Endothelial cell of umbilical vein (primary cell): Measurements from ENCODE around the gene SIRT4.

ENCODE experiments used
- EZH2 ChIP-seq: IDR thresholded peaks from 2 replicates; pipeline ENCODE4 v1.6.1; 2012; ENCODE audit warnings: borderline replicate concordance, low read depth, mild to moderate bottlenecking, moderate library complexity, low read length, inconsistent platforms; ENCODE audit not compliant: severe bottlenecking
- POLR2A ChIP-seq: IDR thresholded peaks from 2 replicates; pipeline ENCODE4 v1.6.1; 2012; ENCODE audit warnings: low read depth, mild to moderate bottlenecking, control low read depth, low read length
- TF ChIP-seq, protein P1 (sequence below), 2 donors: IDR thresholded peaks; 1 replicate in 1 of 2; 2 replicates in 1 of 2; pipeline ENCODE4 v1.5.1; 2011; ENCODE audit warnings: low read length in 2 of 2, mild to moderate bottlenecking in 2 of 2, moderate library complexity in 2 of 2, control low read depth in 1 of 2, inconsistent platforms in 1 of 2, low read depth in 1 of 2; ENCODE audit not compliant: insufficient read depth in 1 of 2; ENCODE audit errors: extremely low read depth in 1 of 2

DNA sequence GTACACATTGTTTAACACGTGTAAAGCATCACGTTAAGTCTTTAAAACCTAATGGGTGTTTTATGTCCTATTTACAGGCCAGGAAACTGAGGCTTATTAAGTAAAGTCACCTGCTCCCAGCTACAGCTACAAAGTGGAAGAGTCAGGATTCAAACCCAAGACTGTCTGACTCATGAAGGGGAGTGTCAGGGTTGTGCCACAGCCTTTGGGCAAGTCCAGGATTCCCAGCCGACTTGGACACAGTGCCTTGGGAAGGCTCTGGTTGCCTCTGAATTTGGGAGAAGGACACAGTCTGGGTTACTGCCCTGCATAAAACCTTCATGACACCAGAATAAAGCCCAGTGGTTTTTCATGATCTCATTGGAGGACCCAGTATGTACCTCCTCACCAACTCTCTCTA, 17.7 kb upstream of the SIRT4 start:
- TF ChIP-seq, protein P1, sequence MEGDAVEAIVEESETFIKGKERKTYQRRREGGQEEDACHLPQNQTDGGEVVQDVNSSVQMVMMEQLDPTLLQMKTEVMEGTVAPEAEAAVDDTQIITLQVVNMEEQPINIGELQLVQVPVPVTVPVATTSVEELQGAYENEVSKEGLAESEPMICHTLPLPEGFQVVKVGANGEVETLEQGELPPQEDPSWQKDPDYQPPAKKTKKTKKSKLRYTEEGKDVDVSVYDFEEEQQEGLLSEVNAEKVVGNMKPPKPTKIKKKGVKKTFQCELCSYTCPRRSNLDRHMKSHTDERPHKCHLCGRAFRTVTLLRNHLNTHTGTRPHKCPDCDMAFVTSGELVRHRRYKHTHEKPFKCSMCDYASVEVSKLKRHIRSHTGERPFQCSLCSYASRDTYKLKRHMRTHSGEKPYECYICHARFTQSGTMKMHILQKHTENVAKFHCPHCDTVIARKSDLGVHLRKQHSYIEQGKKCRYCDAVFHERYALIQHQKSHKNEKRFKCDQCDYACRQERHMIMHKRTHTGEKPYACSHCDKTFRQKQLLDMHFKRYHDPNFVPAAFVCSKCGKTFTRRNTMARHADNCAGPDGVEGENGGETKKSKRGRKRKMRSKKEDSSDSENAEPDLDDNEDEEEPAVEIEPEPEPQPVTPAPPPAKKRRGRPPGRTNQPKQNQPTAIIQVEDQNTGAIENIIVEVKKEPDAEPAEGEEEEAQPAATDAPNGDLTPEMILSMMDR (IDR thresholded peaks at IDR 0.05; ENCODE audit: extremely low read depth in 1 of 2, insufficient read depth in 1 of 2, low read depth in 1 of 2, low read length in 2 of 2) = no peak
- TF ChIP-seq POLR2A = no peak
- no peak for TF ChIP-seq EZH2
